ENCODE measurements around the gene PDIK1L. TPM values are rescaled to one million over a fixed set of nuclear protein-coding genes. Genes with fewer than 3 reads are reported as not detected.

The PDIK1L gene
- total and polyA plus RNA-seq, 9 of the 15 experiments (the other 6 are each of a cell fraction or from before 2014, with no cell fraction given): 12.8 to 30.2 (median 21.5) TPM

- TF ChIP-seq PCBP1 (IDR thresholded peaks at IDR 0.05; ENCODE audit: low read depth, low read length, poor library complexity, severe bottlenecking) (no peak), ZNF79 (CRISPR knock-in tag; IDR thresholded peaks at IDR 0.05; ENCODE audit: low read depth) (no peak), MYC (IDR thresholded peaks at IDR 0.05; ENCODE audit: low read depth, low read length) (no peak), MYC (CRISPR knock-in tag; IDR thresholded peaks at IDR 0.05; ENCODE audit: borderline replicate concordance, low read depth) (peak; percentile 76; the same call in 1 of the 2 replicates), HNRNPL (IDR thresholded peaks at IDR 0.05; ENCODE audit: low read depth, low read length) (no peak), CREBBP (IDR thresholded peaks at IDR 0.05; ENCODE audit: low read depth, low read length) (no peak)
Measured at GRCh38 chr1:26125946-26126320, 14.3 kb downstream of the PDIK1L start (continued).

GRCh38 chr1:26126321-26127084, 14.9 kb downstream of the PDIK1L start:
- in situ Hi-C loops (cut with MboI) (no loop called here), intact Hi-C loops (cut with micrococcal nuclease) (loop anchor here (1.0 to 2.0 kb wide), 2 partner anchors 15 to 16 kb away; partner anchors contain the start of gene PDIK1L)
- WGBS (ENCODE audit: insufficient coverage, low coverage, missing lambda C conversion rate): 3% methylated on average over 9 of the region's 9 CpGs
- Histone ChIP-seq H3K36me3 (ENCODE audit: control insufficient read depth, insufficient read depth, low read length) (peaks cover 32% of the 10 kb centered on the region), H3K79me2 (ENCODE audit: control insufficient read depth, insufficient read depth, low read length) (peaks cover 59% of the 10 kb centered on the region), H4K20me1 (replicated peaks; ENCODE audit: control insufficient read depth, insufficient read depth, low read length) (no peaks in the 10 kb centered on the region), H3K9me1 (ENCODE audit: control insufficient read depth, insufficient read depth, low read length) (no peaks in the 10 kb centered on the region), H3K9me3 (replicated peaks; ENCODE audit: control insufficient read depth, insufficient read depth, low read depth, low read length) (no peaks in the 10 kb centered on the region), H2AFZ (ENCODE audit: low read depth, low read length) (no peak overlapping the region), H3K27ac (ENCODE audit: extremely low read depth, low read depth, low read length) (peak overlapping the region; percentile 99), H3K4me2 (ENCODE audit: insufficient read depth, low read length) (peak overlapping the region; percentile 93), H3K4me1 (replicated peaks in 1 of 2; ENCODE audit: control insufficient read depth in 2 of 2, insufficient read depth in 2 of 2, low read length in 2 of 2) (peaks cover 34 to 78% of the 10 kb centered on the region in 2 experiments), H3K9ac (ENCODE audit: insufficient read depth in 1 of 2, low read depth in 2 of 2, low read length in 2 of 2) (peak overlapping the region; percentile 85 to 97), H3K4me3 (peak overlapping the region; percentile 24), H3K27me3 (ENCODE audit: control insufficient read depth in 2 of 2, insufficient read depth in 2 of 2, low read length in 2 of 2) (no peaks in the 10 kb centered on the region)
- BruUV-seq (replicated peaks): TSS peak; percentile 78
- DNase-seq (ENCODE audit: extremely low read depth in 1 of 4, low spot score in 3 of 4) (peak; percentile 81 to 97 (median 89)), FAIRE-seq (peak; percentile 93), ATAC-seq (peak; percentile 84)
- CTCF ChIA-PET (ENCODE audit: low intra/inter-chr PET ratio): interaction anchor here (1.3 kb wide), 1 partner anchor 35 kb away, joined by 3 read pairs; no protein-coding TSS in a partner anchor
- POLR2A ChIA-PET: interaction anchor here (0.6 to 13.3 kb wide), 31 partner anchors 9 to 851 kb away, joined by 3 to 237 read pairs (median 5); partner anchors contain the start of genes CEP85, PDIK1L and ZNF593
- 0 out of 4 replicates have a peak, but pooled peaks of 1 of the 2 experiments have one; percentile 63 for TF ChIP-seq BCLAF1 (IDR thresholded peaks at IDR 0.05; ENCODE audit: borderline replicate concordance in 1 of 2, control insufficient read depth in 1 of 2, low read depth in 2 of 2, low read length in 1 of 2)
- TF ChIP-seq GTF2F1 (IDR thresholded peaks at IDR 0.05; ENCODE audit: low read depth, low read length): peak; percentile 43; the same call in 1 of the 2 replicates
- TF ChIP-seq ZNF449 (CRISPR knock-in tag; IDR thresholded peaks at IDR 0.05): no peak
- TF ChIP-seq PCBP1 (IDR thresholded peaks at IDR 0.05; ENCODE audit: low read depth, low read length, poor library complexity, severe bottlenecking): no peak
- peak; percentile 99 for TF ChIP-seq SOX6 (IDR thresholded peaks at IDR 0.05)
